Peyer's patch (tissue), 4 donors: ENCODE measurements around the gene NHLRC1.

Source experiments
- POLR2A ChIP-seq, 2 donors: fragments of 450-650 bp; IDR thresholded peaks; one replicate each; pipeline ENCODE4 v1.5.1; 2017; ENCODE audit warnings: antibody characterized with exemption in 2 of 2, mild to moderate bottlenecking in 2 of 2, moderate library complexity in 2 of 2
- TF ChIP-seq, protein P1 (sequence below), 6 experiments: fragments of 450-650 bp in 4 of 6; fragments of 200-600 bp in 2 of 6; sonication (generic) in 1 of 6; IDR thresholded peaks; one replicate each; pipeline ENCODE4 v1.5.1; 2017 to 2019; ENCODE audit warnings: antibody characterized with exemption in 6 of 6, mild to moderate bottlenecking in 3 of 6, moderate library complexity in 1 of 6

DNA sequence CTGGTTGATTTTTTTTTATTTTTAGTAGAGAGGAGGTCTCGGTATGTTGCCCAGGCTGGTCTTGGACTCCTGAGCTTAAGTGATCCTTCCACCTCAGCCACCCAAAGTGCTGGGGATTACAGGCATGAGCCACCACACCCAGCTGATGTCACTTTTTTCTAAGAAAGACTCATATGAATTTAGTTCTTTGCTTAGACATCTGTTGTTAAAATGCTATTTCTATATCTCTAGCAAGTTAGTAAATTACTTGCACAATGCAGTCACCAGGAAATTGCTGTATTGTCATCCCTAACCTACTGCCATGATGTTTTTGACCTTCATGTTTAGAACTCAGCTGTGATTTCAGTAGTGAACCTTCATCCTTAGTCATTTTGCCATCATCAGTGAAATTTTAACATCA lies 38.4 kb upstream of the NHLRC1 start:
- TF ChIP-seq, protein P1, sequence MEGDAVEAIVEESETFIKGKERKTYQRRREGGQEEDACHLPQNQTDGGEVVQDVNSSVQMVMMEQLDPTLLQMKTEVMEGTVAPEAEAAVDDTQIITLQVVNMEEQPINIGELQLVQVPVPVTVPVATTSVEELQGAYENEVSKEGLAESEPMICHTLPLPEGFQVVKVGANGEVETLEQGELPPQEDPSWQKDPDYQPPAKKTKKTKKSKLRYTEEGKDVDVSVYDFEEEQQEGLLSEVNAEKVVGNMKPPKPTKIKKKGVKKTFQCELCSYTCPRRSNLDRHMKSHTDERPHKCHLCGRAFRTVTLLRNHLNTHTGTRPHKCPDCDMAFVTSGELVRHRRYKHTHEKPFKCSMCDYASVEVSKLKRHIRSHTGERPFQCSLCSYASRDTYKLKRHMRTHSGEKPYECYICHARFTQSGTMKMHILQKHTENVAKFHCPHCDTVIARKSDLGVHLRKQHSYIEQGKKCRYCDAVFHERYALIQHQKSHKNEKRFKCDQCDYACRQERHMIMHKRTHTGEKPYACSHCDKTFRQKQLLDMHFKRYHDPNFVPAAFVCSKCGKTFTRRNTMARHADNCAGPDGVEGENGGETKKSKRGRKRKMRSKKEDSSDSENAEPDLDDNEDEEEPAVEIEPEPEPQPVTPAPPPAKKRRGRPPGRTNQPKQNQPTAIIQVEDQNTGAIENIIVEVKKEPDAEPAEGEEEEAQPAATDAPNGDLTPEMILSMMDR (IDR thresholded peaks at IDR 0.05) = no peak
- no peak for TF ChIP-seq POLR2A (IDR thresholded peaks at IDR 0.05)
